ENCODE data around the gene DNPH1. TPM values are rescaled to one million over a fixed set of nuclear protein-coding genes. Genes with fewer than 3 reads are reported as not detected.

Gene DNPH1
- total and polyA plus RNA-seq, 2 of the 8 experiments (the other 6 are each of a cell fraction or from before 2014, with no cell fraction given) = 33.9 to 134 TPM

DNA sequence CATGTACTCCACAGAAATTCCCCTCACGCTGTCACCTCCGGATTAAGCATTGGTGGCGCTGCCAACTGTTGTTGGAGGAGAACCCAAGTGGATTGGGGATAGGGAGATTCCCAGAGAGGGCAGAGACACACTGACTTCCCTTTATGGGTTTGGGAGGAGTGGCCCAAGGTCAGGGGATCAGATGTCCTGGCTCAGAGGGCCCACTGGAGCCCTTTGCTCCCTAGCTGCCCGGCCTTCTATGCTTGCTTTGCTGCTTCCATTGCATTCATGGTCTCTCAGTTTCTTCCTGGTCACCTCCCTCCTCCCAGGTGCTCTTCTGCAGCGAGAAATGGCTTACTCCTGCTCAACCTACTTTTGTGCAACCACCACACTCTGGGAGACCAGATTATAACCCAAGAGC is 32.9 kb downstream of the DNPH1 start:
- FAIRE-seq (no peak), DNase-seq (ENCODE audit: low read depth in 1 of 2, low spot score in 2 of 2) (no peak)
- Histone ChIP-seq H3K27me3 (replicated peaks in 1 of 4; ENCODE audit: control insufficient read depth in 3 of 4, extremely low read depth in 1 of 4, insufficient read depth in 3 of 4, low read length in 3 of 4) (no peaks in the 10 kb centered on the region), H3K4me1 (replicated peaks in 1 of 4; ENCODE audit: control insufficient read depth in 3 of 4, insufficient read depth in 4 of 4, low read length in 3 of 4) (no peaks in the 10 kb centered on the region), H3K9ac (replicated peaks in 1 of 4; ENCODE audit: extremely low read depth in 1 of 4, low read depth in 3 of 4, low read length in 3 of 4) (no peak overlapping the region), H2BK12ac (ENCODE audit: low read depth, low read length) (no peak overlapping the region), H3K18ac (ENCODE audit: extremely low read depth, low read length) (no peak overlapping the region), H3K79me1 (ENCODE audit: low read depth, low read length) (no peaks in the 10 kb centered on the region), H3K4me3 (ENCODE audit: extremely low read depth in 1 of 4, insufficient read depth in 2 of 4, low read depth in 3 of 4, low read length in 4 of 4) (no peak overlapping the region), H3K36me3 (ENCODE audit: control insufficient read depth in 2 of 4, insufficient read depth in 4 of 4, low read length in 3 of 4) (no peaks in the 10 kb centered on the region), H2BK120ac (replicated peaks; ENCODE audit: low read depth, low read length) (no peak overlapping the region), H3K4me2 (ENCODE audit: insufficient read depth in 1 of 2, low read depth in 2 of 2, low read length in 2 of 2) (no peak overlapping the region), H3K14ac (ENCODE audit: insufficient read length) (no peak overlapping the region), H3K56ac (replicated peaks; ENCODE audit: insufficient read length, low read depth, low read length) (no peak overlapping the region), H2BK5ac (ENCODE audit: low read depth, low read length) (no peak overlapping the region), H4K91ac (replicated peaks; ENCODE audit: insufficient read length, low read length) (no peak overlapping the region), H3K23me2 (ENCODE audit: low read depth, low read length) (no peaks in the 10 kb centered on the region), H2BK20ac (ENCODE audit: low read length) (no peak overlapping the region), H3K9me3 (ENCODE audit: insufficient read depth in 2 of 2, low read depth in 1 of 2, low read length in 1 of 2) (no peaks in the 10 kb centered on the region), H2AK5ac (ENCODE audit: low read depth, low read length) (no peak overlapping the region), H3K27ac (ENCODE audit: low read depth, low read length) (no peak overlapping the region), H2AFZ (ENCODE audit: low read length) (no peak overlapping the region), H4K20me1 (replicated peaks in 1 of 2; ENCODE audit: control insufficient read depth in 1 of 2, insufficient read depth in 2 of 2, low read length in 2 of 2) (no peaks in the 10 kb centered on the region), H3K4ac (replicated peaks; ENCODE audit: insufficient read length, low read depth, low read length) (no peak overlapping the region), H3K23ac (ENCODE audit: insufficient read length) (no peak overlapping the region), H4K8ac (ENCODE audit: extremely low read depth, insufficient read depth, low read length) (no peak overlapping the region), H4K5ac (ENCODE audit: insufficient read length, low read depth, low read length) (no peak overlapping the region), H3K79me2 (ENCODE audit: control insufficient read depth in 1 of 2, insufficient read depth in 2 of 2, low read length in 2 of 2) (no peaks in the 10 kb centered on the region), H2BK15ac (ENCODE audit: low read length) (no peak overlapping the region)
- ChIA-PET POLR2A (ENCODE audit: partially characterized antibody) (interaction anchor here (1.0 to 1.3 kb wide), 3 partner anchors 16 to 26 kb away, joined by 3 to 4 read pairs (median 3); no protein-coding TSS in a partner anchor), CTCF (ENCODE audit: partially characterized antibody) (interaction anchor here (0.7 to 1.5 kb wide), 3 partner anchors 16 to 100 kb away, joined by 4 to 10 read pairs (median 5); no protein-coding TSS in a partner anchor)
- no peak for TF ChIP-seq RNF2 (IDR thresholded peaks at IDR 0.05; ENCODE audit: borderline replicate concordance, low read depth, low read length, missing control alignments, poor library complexity, severe bottlenecking)
- 84% methylated on average over 5 of the region's 5 CpGs; no CpG with 5 or more reads in 1 of the 2 experiments for WGBS, 2 experiments (ENCODE audit: extremely low coverage in 1 of 2, insufficient coverage in 1 of 2, insufficient read length in 1 of 2, insufficient replicate concordance in 2 of 2, low coverage in 1 of 2, low lambda C conversion rate in 2 of 2, missing lambda C conversion rate in 1 of 2)
